ENCODE data around the gene GTF2F2.

Gene GTF2F2

DNA sequence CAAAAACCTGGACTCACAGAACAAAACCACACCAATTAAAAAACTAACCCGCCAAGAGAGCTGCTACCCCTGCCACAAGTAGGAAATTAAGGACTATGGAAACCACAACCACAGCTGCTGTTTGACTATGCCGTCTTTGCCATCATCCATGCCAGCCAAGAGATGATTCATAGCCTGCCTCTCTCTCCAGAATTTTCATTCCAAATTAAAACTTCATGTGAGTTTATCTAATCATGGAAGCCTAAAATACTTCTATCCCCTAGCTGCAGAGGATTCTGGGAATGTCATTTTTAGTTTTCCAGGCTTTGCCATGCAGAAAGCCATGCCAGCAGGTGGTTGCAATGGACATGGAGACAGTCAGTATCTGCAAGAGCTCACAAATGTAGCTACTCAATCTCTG lies 27.6 kb upstream of the GTF2F2 start:
- TF ChIP-seq CTCF (IDR thresholded peaks at IDR 0.05; ENCODE audit: insufficient read depth, low read depth, low read length, missing control alignments), result no peak
- DNase-seq (ENCODE audit: low read depth), result no peak
- no peak overlapping the region for H3K4me3 ChIP-seq (ENCODE audit: low read depth, low read length)

DNA sequence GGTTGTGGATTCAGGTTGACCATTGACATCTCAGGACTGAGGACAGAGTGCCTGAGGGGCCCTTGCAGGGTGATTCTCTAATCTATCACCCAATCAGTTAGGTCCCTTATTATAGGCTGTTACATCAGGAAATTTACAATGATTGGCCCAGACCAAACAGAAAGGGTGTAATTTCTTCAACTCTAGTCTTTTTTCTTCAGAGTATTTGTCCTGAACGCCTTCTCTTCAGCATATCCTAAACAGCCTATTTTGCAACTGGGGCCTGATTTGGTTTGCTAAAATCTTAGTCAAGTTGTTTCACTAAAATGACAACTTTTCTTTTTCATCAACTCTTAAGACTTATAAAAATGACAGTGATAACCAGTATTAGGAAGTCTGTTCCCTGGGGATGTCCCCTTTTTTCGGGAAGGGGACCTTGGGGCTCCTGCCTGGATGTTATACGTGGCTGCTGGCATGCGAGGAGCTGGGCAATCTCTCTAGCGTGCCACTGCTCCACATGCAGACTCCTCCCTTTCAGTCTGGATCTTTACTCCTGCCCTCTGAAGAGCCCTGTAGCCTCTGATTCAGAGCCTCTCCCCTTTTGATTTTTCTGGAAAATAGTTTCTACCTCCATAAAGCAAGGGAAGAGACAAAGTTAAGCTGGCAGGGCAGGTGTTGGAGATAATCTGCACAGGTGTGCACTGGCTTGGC lies 19.6 kb upstream of the GTF2F2 start:
- no peak overlapping the region for H3K4me3 ChIP-seq (ENCODE audit: low read depth, low read length)
- no peak for DNase-seq (ENCODE audit: low read depth)
- no peak for TF ChIP-seq CTCF (IDR thresholded peaks at IDR 0.05; ENCODE audit: insufficient read depth, low read depth, low read length, missing control alignments)

- H3K4me3 ChIP-seq (ENCODE audit: low read depth, low read length), result no peak overlapping the region
- DNase-seq (ENCODE audit: low read depth), result no peak
- no peak for TF ChIP-seq CTCF (IDR thresholded peaks at IDR 0.05; ENCODE audit: insufficient read depth, low read depth, low read length, missing control alignments)
These were observed 18.8 kb upstream of the GTF2F2 start for GRCh38 chr13:45101327-45102018.

DNA sequence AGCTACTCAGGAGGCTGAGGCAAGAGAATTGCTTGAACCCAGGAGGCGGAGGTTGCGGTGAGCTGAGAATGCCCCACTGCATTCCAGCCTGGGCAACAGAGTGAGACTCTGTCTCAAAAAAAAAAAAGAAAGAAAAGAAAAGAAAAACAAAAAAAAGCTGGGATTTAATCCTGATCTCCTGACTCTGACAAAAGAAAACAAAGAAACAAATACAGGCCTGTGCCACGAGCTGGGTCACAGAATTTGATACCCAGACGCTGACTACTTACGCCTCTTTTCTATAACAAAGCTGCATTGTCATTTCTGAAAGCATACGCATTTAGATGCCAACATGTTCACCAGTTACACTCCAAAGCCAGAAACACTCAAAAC lies 18.2 kb upstream of the GTF2F2 start:
- DNase-seq (ENCODE audit: low read depth), result no peak
- no peak for TF ChIP-seq CTCF (IDR thresholded peaks at IDR 0.05; ENCODE audit: insufficient read depth, low read depth, low read length, missing control alignments)
- H3K4me3 ChIP-seq (ENCODE audit: low read depth, low read length), result no peak overlapping the region

GRCh38 chr13:45103449-45103848 lies 16.9 kb upstream of the GTF2F2 start:
- DNase-seq (ENCODE audit: low read depth), result no peak
- H3K4me3 ChIP-seq (ENCODE audit: low read depth, low read length), result no peak overlapping the region
- no peak for TF ChIP-seq CTCF (IDR thresholded peaks at IDR 0.05; ENCODE audit: insufficient read depth, low read depth, low read length, missing control alignments)

DNA sequence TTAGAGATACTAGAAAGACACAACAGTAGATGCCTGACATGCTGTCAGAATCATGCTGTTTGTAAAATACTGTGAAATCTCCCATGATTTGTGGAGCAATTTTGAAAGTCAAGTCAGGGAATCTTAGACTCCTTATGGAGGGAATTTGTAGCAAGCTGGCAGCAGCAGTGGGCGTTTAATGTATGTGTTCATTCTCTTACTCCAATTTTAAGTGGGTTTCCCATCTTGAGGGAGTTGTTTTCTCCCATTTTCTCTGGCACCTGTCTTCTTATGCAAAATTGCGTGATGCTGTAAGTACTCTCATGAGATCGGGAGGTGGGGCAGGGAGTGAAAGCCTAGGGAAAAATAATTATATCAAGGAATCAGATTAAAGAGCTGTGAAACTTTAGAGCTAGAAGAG lies 16.0 kb upstream of the GTF2F2 start:
- no peak overlapping the region for H3K4me3 ChIP-seq (ENCODE audit: low read depth, low read length)
- DNase-seq (ENCODE audit: low read depth), result no peak
- no peak for TF ChIP-seq CTCF (IDR thresholded peaks at IDR 0.05; ENCODE audit: insufficient read depth, low read depth, low read length, missing control alignments)

- no peak overlapping the region for H3K4me3 ChIP-seq (ENCODE audit: low read depth, low read length)
- TF ChIP-seq CTCF (IDR thresholded peaks at IDR 0.05; ENCODE audit: insufficient read depth, low read depth, low read length, missing control alignments), result no peak
- no peak for DNase-seq (ENCODE audit: low read depth)
These were observed 14.4 kb upstream of the GTF2F2 start for GRCh38 chr13:45105895-45106294.
